Islet precursor cell (in vitro differentiated cells): ENCODE measurements around the gene MAST3.

Experiments
- DNase-seq: peaks from one replicate; pipeline ENCODE4 v3.0.0-alpha.2; 2018

The MAST3 gene

DNA sequence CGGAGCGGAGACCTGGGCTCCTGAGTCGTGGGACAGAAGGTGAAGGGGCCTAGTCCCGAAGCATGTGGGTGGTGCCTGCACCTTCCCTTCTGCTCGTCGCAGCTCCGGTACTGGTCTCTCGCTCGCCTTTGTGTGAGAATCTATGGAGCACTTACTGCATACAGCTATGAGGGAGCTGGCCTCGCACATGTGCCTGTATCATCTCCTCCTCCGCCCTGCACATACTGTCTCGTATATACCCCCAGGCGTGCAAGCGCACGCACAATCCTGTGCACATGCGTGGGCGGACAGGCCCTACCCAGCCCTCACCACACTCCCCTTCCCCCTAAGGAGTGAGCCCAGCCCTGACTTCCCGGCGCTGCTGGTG, 64.0 kb downstream of the MAST3 start:
- no peak for DNase-seq

- DNase-seq: no peak
Measured at GRCh38 chr19:18164072-18164471, 66.5 kb downstream of the MAST3 start.

DNA sequence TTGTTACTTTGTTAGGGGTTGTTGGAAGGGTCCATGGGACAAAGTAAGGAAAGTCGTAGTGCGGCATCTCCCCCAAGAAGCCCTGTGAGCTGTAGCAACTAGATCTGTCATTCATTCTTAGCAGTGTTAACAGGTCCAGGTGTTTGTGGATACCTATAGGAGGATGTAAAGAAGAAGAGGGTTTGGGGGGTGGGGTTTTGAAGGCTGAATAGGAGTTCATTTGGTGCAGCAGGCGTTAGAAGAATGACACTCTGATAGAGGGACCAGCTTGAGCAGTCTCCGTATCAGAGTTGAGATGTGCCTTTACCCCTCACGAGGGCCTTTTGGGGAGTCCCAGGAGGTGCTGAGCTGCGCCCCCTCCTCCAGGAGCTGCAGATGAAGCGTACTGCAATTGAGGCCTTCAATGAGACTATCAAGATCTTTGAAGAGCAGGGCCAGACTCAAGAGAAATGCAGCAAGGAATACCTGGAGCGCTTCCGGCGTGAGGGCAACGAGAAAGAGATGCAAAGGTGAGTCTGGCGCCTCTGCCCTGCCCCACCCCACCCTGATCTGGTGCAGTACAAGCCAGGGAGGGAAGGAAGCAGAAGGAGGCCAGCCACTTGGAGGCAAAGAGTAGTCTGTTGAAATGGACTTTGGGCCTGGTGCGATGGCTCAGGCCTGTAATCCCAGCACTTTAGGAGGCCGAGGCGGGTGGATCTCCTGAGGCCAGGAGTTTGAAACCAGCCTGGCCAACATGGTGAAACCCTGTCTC, 68.4 kb downstream of the MAST3 start:
- DNase-seq: no peak

GRCh38 chr19:18167011-18167410, 69.4 kb downstream of the MAST3 start:
- DNase-seq: no peak

GRCh38 chr19:18167975-18168645, 70.5 kb downstream of the MAST3 start:
- no peak for DNase-seq

GRCh38 chr19:18168673-18169381, 71.2 kb downstream of the MAST3 start:
- DNase-seq: no peak

DNA sequence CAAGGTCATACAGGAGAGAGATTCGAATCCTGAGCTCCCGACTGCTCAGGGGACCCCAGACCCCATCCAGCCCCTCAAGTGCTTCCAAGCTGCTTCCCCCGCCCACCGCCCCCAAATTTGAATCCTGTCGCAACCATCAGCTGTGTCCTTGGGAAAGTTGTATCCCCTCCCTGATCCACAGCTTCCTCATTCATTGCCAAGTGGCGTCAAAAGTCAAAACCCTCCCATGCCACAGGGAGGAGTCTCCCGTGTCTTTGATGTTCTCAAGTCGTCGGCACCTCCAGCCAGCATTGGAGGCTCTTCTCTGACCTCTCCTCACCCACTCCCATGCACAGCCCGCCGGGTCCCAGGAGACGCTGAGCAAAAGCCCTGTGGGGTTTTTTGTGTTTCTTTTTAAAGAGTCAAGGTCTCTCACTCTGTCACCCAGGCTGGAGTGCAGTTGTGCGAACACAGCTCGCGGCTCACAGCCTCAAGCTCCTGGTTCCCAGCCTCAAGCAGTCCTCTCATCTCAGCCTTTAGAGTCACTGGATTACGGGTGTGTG, 73.2 kb downstream of the MAST3 start:
- no peak for DNase-seq

GRCh38 chr19:18171605-18172327, 74.2 kb downstream of the MAST3 start:
- DNase-seq: no peak

DNA sequence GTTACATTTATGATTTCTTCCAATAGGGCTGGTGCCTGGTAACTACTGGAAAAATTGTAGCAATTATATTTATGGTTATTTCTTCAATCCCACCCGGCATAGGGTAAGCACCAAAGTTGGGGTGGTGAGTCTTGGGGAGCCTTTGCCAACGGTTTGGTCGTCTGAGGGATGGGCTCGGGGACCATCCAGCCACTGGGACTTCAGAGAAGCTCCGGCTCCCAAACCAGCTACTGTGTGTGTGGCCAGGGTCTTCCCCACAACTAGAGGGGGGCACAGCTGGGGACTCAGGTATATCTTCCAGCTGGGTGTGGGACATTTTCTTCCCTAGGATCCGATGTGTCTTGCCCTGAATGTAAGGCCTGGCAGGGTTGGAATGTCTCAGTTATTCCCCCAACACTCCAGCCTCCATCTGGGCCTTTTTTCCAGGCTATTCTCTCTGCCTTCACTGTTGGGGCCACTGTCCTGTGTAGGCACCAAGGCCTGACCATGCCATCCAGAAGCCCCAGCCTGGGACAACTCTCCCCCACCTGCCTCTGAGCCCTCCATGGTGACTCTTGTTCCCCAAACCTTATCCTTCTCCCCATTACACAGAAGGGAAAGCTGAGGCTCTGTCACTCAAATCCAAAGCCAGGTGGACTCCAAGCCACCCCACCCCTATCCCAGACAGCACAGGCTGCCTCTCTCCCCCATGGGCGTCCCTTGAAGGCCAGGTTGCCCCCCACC, 74.9 kb downstream of the MAST3 start:
- no peak for DNase-seq

- no peak for DNase-seq
Measured at GRCh38 chr19:18173054-18173571, 75.5 kb downstream of the MAST3 start.

DNA sequence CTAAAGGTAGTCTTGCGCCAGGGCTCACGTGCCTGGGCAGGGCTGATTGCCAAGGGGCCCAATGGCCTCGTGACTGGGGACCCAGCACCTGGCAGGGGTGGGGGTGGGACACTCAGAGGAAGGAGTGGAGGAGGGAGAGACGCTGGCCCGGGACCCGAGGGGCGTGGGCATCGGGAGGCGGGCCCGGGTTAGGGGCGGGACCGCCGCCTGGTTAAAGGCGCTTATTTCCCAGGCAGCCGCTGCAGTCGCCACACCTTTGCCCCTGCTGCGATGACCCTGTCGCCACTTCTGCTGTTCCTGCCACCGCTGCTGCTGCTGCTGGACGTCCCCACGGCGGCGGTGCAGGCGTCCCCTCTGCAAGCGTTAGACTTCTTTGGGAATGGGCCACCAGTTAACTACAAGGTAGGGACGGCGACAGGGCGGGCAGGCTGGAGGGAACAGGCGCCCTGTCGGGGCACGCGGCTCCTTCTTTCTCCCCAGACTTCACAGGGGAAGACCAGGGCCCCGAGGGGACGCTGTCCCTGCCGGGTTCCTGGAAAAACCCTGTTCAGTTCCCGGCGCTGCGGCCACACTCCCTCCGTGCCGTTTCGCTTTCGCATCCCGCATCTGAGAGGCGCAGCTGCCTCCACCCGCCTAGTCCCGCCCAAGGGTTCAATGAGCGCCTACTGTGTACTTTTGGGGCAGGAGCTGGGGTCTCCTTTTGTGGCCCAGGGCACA, 76.2 kb downstream of the MAST3 start, which contains the start of gene IFI30:
Gene IFI30, plus strand, starts transcription at position 242 of the 717 bp plus-strand sequence. Its CDS starts 29 bp downstream, at position 271.
- DNase-seq: peak; percentile 80

DNA sequence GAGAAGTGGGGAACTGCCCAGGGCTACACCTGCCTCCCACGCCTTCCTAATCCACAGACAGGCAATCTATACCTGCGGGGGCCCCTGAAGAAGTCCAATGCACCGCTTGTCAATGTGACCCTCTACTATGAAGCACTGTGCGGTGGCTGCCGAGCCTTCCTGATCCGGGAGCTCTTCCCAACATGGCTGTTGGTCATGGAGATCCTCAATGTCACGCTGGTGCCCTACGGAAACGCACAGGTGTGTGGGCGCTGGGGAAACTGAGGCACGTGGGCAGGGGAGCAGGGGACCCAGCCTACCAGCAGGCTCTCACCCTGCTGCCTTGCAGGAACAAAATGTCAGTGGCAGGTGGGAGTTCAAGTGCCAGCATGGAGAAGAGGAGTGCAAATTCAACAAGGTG, 77.4 kb downstream of the MAST3 start:
- no peak for DNase-seq

DNA sequence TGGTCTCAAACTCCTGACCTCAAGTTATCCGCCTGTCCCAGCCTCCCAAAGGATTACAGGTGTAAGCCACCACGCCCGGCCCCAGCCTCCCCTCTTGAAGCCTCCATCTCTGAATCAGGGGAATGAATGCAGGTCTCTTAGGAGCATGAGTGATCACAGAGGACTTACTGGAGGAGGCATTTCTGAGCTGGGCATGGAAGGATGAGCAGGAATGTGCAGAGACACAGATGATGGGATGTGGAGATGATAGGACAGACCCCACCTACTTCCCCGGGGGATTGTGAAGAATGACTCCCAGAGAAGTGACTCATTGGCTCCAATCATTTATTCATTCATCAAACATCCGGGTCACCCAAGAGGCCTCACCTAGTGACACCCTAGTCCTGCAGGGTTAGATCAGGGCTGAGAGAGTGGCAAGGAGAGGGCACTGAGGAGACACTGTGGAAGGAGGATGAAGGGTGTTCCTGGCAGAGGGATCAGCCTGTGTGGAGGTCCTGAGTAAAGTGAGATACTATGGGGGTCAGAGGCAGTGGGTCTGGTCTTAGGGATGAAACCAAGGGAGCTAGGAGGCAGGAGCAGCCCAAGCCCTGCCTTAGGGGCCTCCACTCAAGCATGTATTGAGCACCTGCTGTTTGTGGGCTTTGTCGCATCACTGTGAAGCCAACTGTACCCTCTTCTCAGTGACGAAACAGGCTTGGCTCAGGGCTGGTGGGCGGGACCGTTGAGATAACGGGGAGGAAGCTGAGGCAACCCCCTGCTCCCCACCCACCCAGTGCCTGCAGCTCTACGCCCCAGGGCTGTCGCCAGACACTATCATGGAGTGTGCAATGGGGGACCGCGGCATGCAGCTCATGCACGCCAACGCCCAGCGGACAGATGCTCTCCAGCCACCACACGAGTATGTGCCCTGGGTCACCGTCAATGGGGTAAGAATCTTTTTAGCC, 79.1 kb downstream of the MAST3 start:
- DNase-seq: no peak

- DNase-seq: no peak
Measured at GRCh38 chr19:18179957-18180356, 82.4 kb downstream of the MAST3 start.

- no peak for DNase-seq
Measured at GRCh38 chr19:18183529-18183928, 86.0 kb downstream of the MAST3 start.

DNA sequence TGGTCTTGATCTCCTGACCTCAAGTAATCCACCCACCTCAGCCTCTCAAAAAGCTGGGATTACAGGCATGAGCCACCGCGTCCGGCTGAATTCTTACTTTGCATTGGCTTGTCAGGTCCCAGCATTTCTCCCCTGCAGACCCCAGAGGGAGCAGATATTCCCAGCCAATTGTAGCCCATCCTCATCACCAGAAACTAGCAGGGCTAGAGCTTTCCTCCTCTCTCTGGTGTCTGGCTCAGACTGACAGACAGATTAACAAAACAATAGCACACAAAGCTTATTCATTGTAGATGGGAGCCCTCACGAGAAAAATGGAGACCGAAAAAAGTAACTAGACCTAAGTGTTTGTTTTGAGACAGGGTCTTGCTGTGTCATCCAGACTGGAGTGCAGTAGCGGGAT, 88.0 kb downstream of the MAST3 start:
- DNase-seq: peak; percentile 35

GRCh38 chr19:18190278-18190677, 92.7 kb downstream of the MAST3 start:
- DNase-seq: no peak

- no peak for DNase-seq
Measured at GRCh38 chr19:18191640-18192062, 94.1 kb downstream of the MAST3 start.

- DNase-seq: peak; percentile 100
Measured at GRCh38 chr19:18192673-18193387, 95.3 kb downstream of the MAST3 start, which contains the start of gene MPV17L2. MPV17L2 (plus strand) TSS chr19:18193218; CDS start chr19:18193282, 64 bp downstream.
